Osteocyte (in vitro differentiated cells): ENCODE measurements around the gene SOAT1. TPM values are rescaled to one million over a fixed set of nuclear protein-coding genes. Genes with fewer than 3 reads are reported as not detected.
"Not testable (repeated sequence)": the region's sequence is repeated elsewhere in the genome, so short reads cannot be mapped to it uniquely, and the experiment has no call there.

Experiments used
- DNase-seq: peaks from one replicate; pipeline ENCODE4 v3.0.0; 2021; ENCODE audit warnings: mixed read lengths; ENCODE audit not compliant: unreplicated experiment; ENCODE audit errors: extremely low spot score
- H3K27ac Mint-ChIP-seq: one replicate; pipeline ENCODE4 v1.8.0; 2021; ENCODE audit warnings: mild to moderate bottlenecking, mixed read lengths; ENCODE audit not compliant: unreplicated experiment
- H3K27me3 Mint-ChIP-seq: one replicate; pipeline ENCODE4 v1.8.0; 2021; ENCODE audit warnings: mixed read lengths; ENCODE audit not compliant: unreplicated experiment
- H3K36me3 Mint-ChIP-seq: one replicate; pipeline ENCODE4 v1.8.0; 2021; ENCODE audit warnings: mixed read lengths; ENCODE audit not compliant: unreplicated experiment
- H3K4me1 Mint-ChIP-seq: one replicate; pipeline ENCODE4 v1.8.0; 2021; ENCODE audit warnings: mixed read lengths; ENCODE audit not compliant: unreplicated experiment
- H3K4me3 Mint-ChIP-seq: one replicate; pipeline ENCODE4 v1.8.0; 2021; ENCODE audit warnings: mild to moderate bottlenecking, moderate library complexity, mixed read lengths; ENCODE audit not compliant: unreplicated experiment
- H3K9me3 Mint-ChIP-seq: one replicate; pipeline ENCODE4 v1.8.0; 2021; ENCODE audit warnings: mixed read lengths; ENCODE audit not compliant: unreplicated experiment
- total RNA-seq: library from RNA; stranded (reverse); gene quantifications from 2 replicates; pipeline ENCODE4 v1.2.1, GENCODE V29; 2021
- TF ChIP-seq, protein P1 (sequence below): fragments of 200-600 bp; sonication (generic); IDR thresholded peaks from 2 replicates; pipeline ENCODE4 v1.5.0; 2021; ENCODE audit warnings: antibody characterized with exemption, mild to moderate bottlenecking, moderate library complexity

The SOAT1 gene
- total RNA-seq, 1 donor from 2014 or later: 41.3 TPM

DNA sequence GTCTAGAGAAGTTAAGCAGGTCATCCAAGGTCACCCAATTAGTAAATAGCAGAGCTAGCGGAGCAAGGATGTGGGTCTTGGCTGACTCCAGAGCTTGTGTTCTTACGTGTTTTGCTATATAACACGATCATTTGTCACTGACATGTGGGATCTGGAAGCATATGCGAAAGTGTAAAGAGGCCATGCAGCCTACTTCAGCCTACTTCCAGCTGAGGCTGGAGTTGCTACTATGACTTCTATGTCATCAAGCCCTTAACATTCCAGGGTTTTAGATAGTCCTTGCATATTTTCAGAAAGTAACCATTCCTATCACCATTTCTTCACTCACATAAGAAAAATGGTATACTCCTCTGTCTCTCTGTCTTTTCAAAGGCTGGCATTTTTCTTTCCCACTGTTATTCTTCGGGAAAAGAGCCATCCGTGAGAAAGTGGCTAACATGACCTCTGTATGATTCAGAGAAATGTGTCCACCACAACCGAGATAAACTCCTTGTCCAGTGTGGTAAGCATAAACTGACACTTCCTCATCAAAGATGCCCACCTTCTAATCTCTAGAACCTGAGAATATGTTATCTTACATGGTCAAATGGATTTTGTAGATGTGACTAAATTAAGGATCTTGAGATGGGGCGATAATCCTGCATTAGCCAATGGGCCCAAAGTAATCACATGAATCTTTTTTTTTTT, 40.2 kb upstream of the SOAT1 start:
- H3K36me3 Mint-ChIP-seq: no peaks in the 10 kb centered on the region
- H3K4me3 Mint-ChIP-seq: no peak overlapping the region
- no peak overlapping the region for H3K27ac Mint-ChIP-seq
- DNase-seq: peak; percentile 4
- H3K27me3 Mint-ChIP-seq: no peaks in the 10 kb centered on the region
- H3K9me3 Mint-ChIP-seq: no peaks in the 10 kb centered on the region
- TF ChIP-seq, protein P1, sequence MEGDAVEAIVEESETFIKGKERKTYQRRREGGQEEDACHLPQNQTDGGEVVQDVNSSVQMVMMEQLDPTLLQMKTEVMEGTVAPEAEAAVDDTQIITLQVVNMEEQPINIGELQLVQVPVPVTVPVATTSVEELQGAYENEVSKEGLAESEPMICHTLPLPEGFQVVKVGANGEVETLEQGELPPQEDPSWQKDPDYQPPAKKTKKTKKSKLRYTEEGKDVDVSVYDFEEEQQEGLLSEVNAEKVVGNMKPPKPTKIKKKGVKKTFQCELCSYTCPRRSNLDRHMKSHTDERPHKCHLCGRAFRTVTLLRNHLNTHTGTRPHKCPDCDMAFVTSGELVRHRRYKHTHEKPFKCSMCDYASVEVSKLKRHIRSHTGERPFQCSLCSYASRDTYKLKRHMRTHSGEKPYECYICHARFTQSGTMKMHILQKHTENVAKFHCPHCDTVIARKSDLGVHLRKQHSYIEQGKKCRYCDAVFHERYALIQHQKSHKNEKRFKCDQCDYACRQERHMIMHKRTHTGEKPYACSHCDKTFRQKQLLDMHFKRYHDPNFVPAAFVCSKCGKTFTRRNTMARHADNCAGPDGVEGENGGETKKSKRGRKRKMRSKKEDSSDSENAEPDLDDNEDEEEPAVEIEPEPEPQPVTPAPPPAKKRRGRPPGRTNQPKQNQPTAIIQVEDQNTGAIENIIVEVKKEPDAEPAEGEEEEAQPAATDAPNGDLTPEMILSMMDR: no peak
- H3K4me1 Mint-ChIP-seq: no peaks in the 10 kb centered on the region

DNA sequence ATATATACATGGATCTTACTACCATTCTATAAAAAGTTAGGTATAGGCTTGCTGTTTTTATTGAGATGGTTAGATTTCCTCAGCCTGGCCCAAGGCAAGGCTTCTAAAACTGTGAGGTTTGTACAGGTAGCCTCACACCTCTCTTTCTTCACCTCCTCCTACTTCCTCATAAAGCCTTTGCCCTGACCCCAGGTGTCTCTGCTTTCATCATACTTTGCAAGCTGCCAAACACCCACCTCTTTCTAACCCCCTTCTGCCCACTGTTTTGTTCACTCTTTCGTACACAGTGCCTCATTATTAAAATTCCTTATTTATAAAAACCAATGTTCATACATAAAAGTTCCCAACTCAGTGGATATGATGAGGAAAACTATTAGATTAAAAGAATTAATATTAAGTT, 31.4 kb upstream of the SOAT1 start:
- H3K4me3 Mint-ChIP-seq: no peak overlapping the region
- no peaks in the 10 kb centered on the region for H3K9me3 Mint-ChIP-seq
- H3K36me3 Mint-ChIP-seq: no peaks in the 10 kb centered on the region
- TF ChIP-seq, protein P1: no peak
- no peak overlapping the region for H3K27ac Mint-ChIP-seq
- H3K27me3 Mint-ChIP-seq: no peaks in the 10 kb centered on the region
- DNase-seq: no peak
- H3K4me1 Mint-ChIP-seq: peaks cover 11% of the 10 kb centered on the region

GRCh38 chr1:179263121-179263520, 30.5 kb upstream of the SOAT1 start:
- no peak overlapping the region for H3K4me3 Mint-ChIP-seq
- H3K36me3 Mint-ChIP-seq: no peaks in the 10 kb centered on the region
- H3K27me3 Mint-ChIP-seq: no peaks in the 10 kb centered on the region
- DNase-seq: no peak
- peaks cover 11% of the 10 kb centered on the region for H3K4me1 Mint-ChIP-seq
- TF ChIP-seq, protein P1: no peak
- no peak overlapping the region for H3K27ac Mint-ChIP-seq
- no peaks in the 10 kb centered on the region for H3K9me3 Mint-ChIP-seq

DNA sequence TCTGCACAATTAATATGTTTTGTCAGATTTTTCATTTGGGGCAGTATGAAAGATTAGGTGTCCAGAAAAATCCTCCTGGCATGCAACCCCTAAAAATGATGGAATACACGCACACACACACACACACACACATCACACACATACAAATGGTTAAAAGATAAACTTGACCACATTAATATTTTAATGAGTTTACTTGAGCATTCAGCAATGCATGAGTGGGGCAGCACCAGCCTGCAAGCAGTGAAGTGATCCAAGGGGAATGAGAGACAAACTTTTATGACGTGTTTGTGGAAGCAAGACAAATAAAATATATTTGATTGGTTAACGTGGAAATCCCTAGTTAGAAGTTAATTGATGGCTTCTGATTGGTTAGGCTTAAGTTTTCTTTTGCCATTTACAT, 29.1 kb upstream of the SOAT1 start:
- Mint-ChIP-seq H3K27me3 (no peaks in the 10 kb centered on the region), H3K9me3 (no peaks in the 10 kb centered on the region), H3K4me1 (peaks cover 11% of the 10 kb centered on the region), H3K36me3 (no peaks in the 10 kb centered on the region), H3K27ac (no peak overlapping the region), H3K4me3 (no peak overlapping the region)
- TF ChIP-seq, protein P1: no peak
- DNase-seq: no peak

GRCh38 chr1:179269071-179269470, 24.5 kb upstream of the SOAT1 start:
- H3K27ac Mint-ChIP-seq: no peak overlapping the region
- no peaks in the 10 kb centered on the region for H3K36me3 Mint-ChIP-seq
- H3K4me3 Mint-ChIP-seq: no peak overlapping the region
- H3K27me3 Mint-ChIP-seq: no peaks in the 10 kb centered on the region
- H3K4me1 Mint-ChIP-seq: peaks cover 6% of the 10 kb centered on the region
- no peak for DNase-seq
- TF ChIP-seq, protein P1: no peak
- no peaks in the 10 kb centered on the region for H3K9me3 Mint-ChIP-seq

GRCh38 chr1:179274424-179274823, 19.2 kb upstream of the SOAT1 start:
- not testable (repeated sequence) for H3K4me1 Mint-ChIP-seq, H3K27me3 Mint-ChIP-seq, H3K27ac Mint-ChIP-seq, H3K4me3 Mint-ChIP-seq, H3K36me3 Mint-ChIP-seq, H3K9me3 Mint-ChIP-seq
- peak; percentile 11 for DNase-seq
